DOHH2 (cell line): ENCODE measurements around the gene RNF141.

Source experiments
- CTCF ChIP-seq: fragments of 200-600 bp; sonication (generic); IDR thresholded peaks from one replicate; pipeline ENCODE4 v1.5.1; 2014; ENCODE audit warnings: antibody characterized with exemption, mild to moderate bottlenecking, low read depth, low read length; ENCODE audit not compliant: poor library complexity, severe bottlenecking
- EZH2phosphoT487 ChIP-seq: fragments of 200-600 bp; sonication (generic); IDR thresholded peaks from 2 replicates; pipeline ENCODE4 v1.6.1; 2017; ENCODE audit warnings: borderline replicate concordance, mild to moderate bottlenecking, antibody characterized with exemption, low read length, moderate library complexity, mixed read lengths

DNA sequence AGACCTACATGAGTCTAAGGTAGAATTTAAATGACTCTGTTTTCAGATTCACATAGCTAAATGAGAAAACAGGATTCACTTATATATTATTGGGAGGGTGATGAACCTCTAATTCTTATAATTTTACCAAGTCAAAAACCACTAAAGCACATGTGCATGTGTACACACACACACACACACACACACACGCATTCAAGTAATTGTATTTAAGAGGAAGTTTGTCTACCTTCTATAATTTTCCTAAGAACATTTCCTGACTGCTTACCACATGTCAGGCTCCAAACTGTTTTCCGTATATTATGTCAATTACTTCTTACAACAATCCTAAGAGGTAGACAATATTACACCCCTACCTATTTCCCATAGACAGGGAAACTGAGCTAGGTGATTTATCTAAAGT lies 6.7 kb downstream of the RNF141 start:
- TF ChIP-seq CTCF: no peak
- TF ChIP-seq EZH2phosphoT487: no peak
